ENCODE results near the gene RNU1-3.
"Not testable (repeated sequence)": the region's sequence is repeated elsewhere in the genome, so short reads cannot be mapped to it uniquely, and the experiment has no call there.

The RNU1-3 gene

DNA sequence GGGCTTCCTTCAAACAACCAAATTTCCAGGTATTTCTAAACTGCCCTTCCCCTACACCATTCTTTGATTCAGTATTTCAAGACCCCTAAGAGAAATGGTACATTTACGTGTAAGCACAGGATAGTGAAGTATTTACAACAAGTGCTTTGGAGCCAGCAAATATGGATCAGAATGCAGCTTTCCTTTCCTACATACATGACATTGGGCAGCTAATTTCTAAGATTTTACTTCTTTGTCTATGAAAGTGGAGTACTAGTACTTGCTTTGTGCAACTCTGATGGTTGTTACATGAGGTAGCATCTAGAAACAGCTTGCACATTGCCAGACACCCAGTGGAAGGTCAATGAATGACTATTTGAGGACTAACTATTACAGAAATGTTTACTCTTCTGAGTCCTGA lies 15.2 kb downstream of the RNU1-3 start:
- H3K4me1 Mint-ChIP-seq (ENCODE audit: low read depth); H3K9me3 Mint-ChIP-seq; intact Hi-C loops (cut with micrococcal nuclease); H3K36me3 Mint-ChIP-seq (ENCODE audit: low read depth); H3K4me3 Mint-ChIP-seq; H3K27ac Mint-ChIP-seq: not testable (repeated sequence)
- peaks cover 21% of the 10 kb centered on the region for H3K27me3 Mint-ChIP-seq

DNA sequence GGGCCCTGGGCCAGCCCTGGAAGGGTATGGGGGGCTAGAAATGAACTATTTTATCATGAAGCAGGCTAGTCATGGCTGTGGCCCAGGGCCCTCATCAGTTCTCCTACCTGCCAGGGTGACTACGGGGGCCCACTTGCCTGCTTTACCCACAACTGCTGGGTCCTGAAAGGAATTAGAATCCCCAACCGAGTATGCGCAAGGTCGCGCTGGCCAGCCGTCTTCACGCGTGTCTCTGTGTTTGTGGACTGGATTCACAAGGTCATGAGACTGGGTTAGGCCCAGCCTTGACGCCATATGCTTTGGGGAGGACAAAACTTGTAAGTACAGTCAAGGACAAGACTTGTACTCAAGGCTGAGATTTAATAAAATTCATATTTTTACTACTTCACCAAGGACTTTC lies 16.8 kb downstream of the RNU1-3 start:
- H3K4me1 Mint-ChIP-seq (ENCODE audit: low read depth); H3K9me3 Mint-ChIP-seq; H3K36me3 Mint-ChIP-seq (ENCODE audit: low read depth); intact Hi-C loops (cut with micrococcal nuclease); H3K27ac Mint-ChIP-seq; H3K4me3 Mint-ChIP-seq: not testable (repeated sequence)
- H3K27me3 Mint-ChIP-seq = peaks cover 25% of the 10 kb centered on the region

DNA sequence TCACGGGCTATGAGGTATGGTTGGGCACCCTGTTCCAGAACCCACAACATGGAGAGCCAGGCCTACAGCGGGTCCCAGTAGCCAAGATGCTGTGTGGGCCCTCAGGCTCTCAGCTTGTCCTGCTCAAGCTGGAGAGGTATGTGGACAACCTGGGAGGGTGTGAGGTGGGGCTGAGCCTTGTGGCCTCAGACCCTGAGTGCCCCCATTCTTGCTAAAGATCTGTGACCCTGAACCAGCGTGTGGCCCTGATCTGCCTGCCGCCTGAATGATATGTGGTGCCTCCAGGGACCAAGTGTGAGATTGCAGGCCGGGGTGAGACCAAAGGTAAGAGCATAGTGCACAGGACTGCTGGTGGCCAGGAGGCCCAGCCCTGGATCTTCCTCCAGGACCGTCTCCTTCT lies 17.4 kb downstream of the RNU1-3 start:
- H3K27ac Mint-ChIP-seq; intact Hi-C loops (cut with micrococcal nuclease); H3K36me3 Mint-ChIP-seq (ENCODE audit: low read depth); H3K4me3 Mint-ChIP-seq; H3K4me1 Mint-ChIP-seq (ENCODE audit: low read depth); H3K9me3 Mint-ChIP-seq: not testable (repeated sequence)
- H3K27me3 Mint-ChIP-seq = peaks cover 25% of the 10 kb centered on the region

DNA sequence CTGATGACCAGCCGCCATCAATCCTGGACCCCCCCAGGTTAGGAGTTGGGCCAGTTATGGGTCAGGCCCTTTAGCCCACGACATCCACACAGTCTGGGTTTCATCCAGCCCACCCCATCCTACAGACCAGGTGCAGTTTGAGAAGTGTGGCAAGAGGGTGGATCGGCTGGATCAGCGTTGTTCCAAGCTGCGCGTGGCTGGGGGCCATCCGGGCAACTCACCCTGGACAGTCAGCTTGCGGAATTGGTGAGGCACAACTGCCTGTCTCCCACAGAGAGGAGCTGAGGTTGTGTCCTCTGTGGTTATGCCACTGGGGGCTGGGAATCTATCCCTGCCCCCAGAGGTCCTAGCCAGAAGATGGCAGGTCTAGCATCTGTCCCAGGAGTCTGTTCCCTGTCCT lies 18.0 kb downstream of the RNU1-3 start:
- H3K27ac Mint-ChIP-seq; H3K4me3 Mint-ChIP-seq; H3K9me3 Mint-ChIP-seq; H3K36me3 Mint-ChIP-seq (ENCODE audit: low read depth); H3K4me1 Mint-ChIP-seq (ENCODE audit: low read depth); intact Hi-C loops (cut with micrococcal nuclease): not testable (repeated sequence)
- H3K27me3 Mint-ChIP-seq = peaks cover 25% of the 10 kb centered on the region

DNA sequence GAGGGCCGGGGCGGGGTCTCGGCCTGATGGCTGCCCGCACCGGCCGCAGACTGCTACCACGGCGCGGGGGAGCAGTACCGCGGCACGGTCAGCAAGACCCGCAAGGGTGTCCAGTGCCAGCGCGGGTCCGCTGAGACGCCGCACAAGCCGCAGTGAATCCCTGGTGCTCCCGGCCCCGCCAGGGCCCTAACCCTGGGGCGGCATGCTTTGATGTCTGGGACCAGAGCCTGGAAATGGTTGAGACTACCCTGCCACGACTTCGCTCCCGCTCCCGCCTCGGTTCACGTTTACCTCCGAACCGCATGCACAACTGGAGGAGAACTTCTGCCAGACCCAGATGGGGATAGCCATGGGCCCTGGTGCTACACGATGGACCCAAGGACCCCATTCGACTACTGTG lies 18.5 kb downstream of the RNU1-3 start:
- peaks cover 25% of the 10 kb centered on the region for H3K27me3 Mint-ChIP-seq
- H3K4me3 Mint-ChIP-seq; H3K4me1 Mint-ChIP-seq (ENCODE audit: low read depth); H3K36me3 Mint-ChIP-seq (ENCODE audit: low read depth); intact Hi-C loops (cut with micrococcal nuclease); H3K9me3 Mint-ChIP-seq; H3K27ac Mint-ChIP-seq: not testable (repeated sequence)

DNA sequence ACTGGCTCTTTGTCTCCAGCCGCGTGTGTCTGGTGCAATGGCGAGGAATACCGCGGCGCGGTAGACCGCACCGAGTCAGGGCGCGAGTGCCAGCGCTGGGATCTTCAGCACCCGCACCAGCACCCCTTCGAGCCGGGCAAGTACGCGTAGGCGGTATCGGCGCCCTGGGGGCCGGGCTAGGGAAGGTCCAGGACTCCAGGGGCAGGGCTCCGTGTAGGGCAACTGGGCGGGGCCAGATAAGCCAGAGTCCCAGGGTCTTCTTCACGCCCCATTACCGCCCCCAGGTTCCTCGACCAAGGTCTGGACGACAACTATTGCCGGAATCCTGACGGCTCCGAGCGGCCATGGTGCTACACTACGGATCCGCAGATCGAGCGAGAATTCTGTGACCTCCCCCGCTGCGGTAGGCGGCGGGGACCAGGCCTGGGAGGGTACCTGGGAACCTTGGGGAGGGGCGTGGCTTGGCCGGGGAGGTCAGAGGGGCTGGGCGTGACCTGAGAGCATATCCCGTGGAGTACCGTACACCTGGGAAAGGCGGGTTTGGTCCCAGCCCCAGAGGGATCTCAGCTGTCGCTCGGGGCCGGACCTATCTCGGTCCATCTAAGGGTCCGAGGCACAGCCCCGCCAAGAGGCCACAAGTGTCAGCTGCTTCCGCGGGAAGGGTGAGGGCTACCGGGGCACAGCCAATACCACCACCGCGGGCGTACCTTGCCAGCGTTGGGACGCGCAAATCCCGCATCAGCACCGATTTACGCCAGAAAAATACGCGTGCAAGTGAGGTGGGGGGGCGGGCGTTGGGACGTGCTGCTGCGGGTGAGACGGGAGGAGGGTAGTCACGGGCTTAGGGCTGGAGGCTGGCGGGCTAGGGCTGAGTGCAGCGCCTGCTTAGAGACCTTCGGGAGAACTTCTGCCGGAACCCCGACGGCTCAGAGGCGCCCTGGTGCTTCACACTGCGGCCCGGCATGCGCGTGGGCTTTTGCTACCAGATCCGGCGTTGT lies 19.3 kb downstream of the RNU1-3 start:
- H3K4me3 Mint-ChIP-seq; H3K36me3 Mint-ChIP-seq (ENCODE audit: low read depth); intact Hi-C loops (cut with micrococcal nuclease); H3K4me1 Mint-ChIP-seq (ENCODE audit: low read depth); H3K27ac Mint-ChIP-seq; H3K9me3 Mint-ChIP-seq: not testable (repeated sequence)
- peaks cover 25% of the 10 kb centered on the region for H3K27me3 Mint-ChIP-seq

DNA sequence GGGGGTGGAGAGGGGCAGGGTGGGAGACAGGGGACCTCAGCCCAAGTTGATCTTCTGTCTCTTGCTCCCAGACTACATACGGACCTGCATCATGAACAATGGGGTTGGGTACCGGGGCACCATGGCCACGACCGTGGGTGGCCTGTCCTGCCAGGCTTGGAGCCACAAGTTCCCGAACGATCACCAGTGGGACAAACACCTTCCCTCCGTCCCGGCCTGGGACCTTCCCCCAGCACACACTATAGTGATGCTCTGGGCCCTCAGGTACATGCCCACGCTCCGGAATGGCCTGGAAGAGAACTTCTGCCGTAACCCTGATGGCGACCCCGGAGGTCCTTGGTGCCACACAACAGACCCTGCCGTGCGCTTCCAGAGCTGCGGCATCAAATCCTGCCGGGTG lies 20.0 kb downstream of the RNU1-3 start:
- H3K4me1 Mint-ChIP-seq (ENCODE audit: low read depth); H3K9me3 Mint-ChIP-seq; H3K4me3 Mint-ChIP-seq; H3K27ac Mint-ChIP-seq; intact Hi-C loops (cut with micrococcal nuclease); H3K36me3 Mint-ChIP-seq (ENCODE audit: low read depth): not testable (repeated sequence)
- peaks cover 24% of the 10 kb centered on the region for H3K27me3 Mint-ChIP-seq

- H3K36me3 Mint-ChIP-seq (ENCODE audit: low read depth); H3K4me3 Mint-ChIP-seq; H3K4me1 Mint-ChIP-seq (ENCODE audit: low read depth); intact Hi-C loops (cut with micrococcal nuclease); H3K27ac Mint-ChIP-seq; H3K9me3 Mint-ChIP-seq: not testable (repeated sequence)
- H3K27me3 Mint-ChIP-seq = peaks cover 24% of the 10 kb centered on the region
These were observed 20.6 kb downstream of the RNU1-3 start for GRCh38 chr1:16646061-16646664.

DNA sequence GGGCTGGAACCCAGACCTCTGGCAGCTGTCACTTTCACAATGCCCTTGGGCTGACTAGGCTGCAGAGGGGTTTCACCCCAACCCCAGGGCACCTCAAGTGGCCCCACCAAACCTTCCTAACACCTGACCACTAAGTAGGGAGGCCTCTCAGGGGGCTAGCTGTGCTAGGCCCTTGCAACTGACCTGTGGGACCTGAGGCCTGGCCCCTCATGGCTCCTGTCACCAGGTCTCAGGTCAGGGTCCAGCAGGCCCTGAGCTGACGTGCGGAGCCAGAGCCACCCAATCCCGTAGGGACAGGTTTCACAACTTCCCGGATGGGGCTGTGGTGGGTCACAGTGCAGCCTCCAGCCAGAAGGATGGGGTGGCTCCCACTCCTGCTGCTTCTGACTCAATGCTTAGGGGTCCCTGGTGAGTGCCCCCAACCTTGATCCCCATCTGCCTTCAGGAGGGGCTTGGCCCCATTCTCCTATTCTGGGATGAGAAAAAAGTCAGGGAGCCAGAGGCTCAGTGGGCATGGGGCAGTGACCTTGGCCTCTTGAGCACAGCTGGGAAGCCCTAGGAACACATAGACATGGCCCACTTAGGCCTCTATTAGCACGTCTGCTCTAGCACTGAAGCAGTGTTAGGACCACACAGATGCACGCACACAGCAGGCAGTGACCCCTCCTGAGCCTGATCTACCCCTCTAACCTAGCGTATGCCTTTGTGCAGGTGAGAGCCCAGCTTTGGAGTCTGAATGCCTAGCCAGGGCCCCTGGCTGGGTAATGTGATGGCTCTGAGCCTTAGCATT lies 21.3 kb downstream of the RNU1-3 start:
- H3K27ac Mint-ChIP-seq; H3K4me1 Mint-ChIP-seq (ENCODE audit: low read depth); H3K9me3 Mint-ChIP-seq; H3K4me3 Mint-ChIP-seq; H3K36me3 Mint-ChIP-seq (ENCODE audit: low read depth): not testable (repeated sequence)
- peaks cover 24% of the 10 kb centered on the region for H3K27me3 Mint-ChIP-seq
- intact Hi-C loops (cut with micrococcal nuclease) = loop anchor here (2.0 kb wide), 1 partner anchor 21 kb away; no protein-coding TSS in a partner anchor

GRCh38 chr1:16644482-16645270 lies 22.1 kb downstream of the RNU1-3 start:
- not testable (repeated sequence) for H3K27ac Mint-ChIP-seq; H3K4me1 Mint-ChIP-seq (ENCODE audit: low read depth); H3K4me3 Mint-ChIP-seq; H3K36me3 Mint-ChIP-seq (ENCODE audit: low read depth); H3K9me3 Mint-ChIP-seq
- intact Hi-C loops (cut with micrococcal nuclease) = loop anchor here (2.0 kb wide), 1 partner anchor 20 kb away; no protein-coding TSS in a partner anchor
- H3K27me3 Mint-ChIP-seq = peaks cover 24% of the 10 kb centered on the region

- no peaks in the 10 kb centered on the region for H3K36me3 Mint-ChIP-seq (ENCODE audit: low read depth)
- intact Hi-C loops (cut with micrococcal nuclease) = loop anchor here (2.0 kb wide), 1 partner anchor 19 kb away; no protein-coding TSS in a partner anchor
- H3K27ac Mint-ChIP-seq = no peak overlapping the region
- H3K27me3 Mint-ChIP-seq = peaks cover 19% of the 10 kb centered on the region
- H3K4me3 Mint-ChIP-seq = no peak overlapping the region
- no peaks in the 10 kb centered on the region for H3K9me3 Mint-ChIP-seq
- no peaks in the 10 kb centered on the region for H3K4me1 Mint-ChIP-seq (ENCODE audit: low read depth)
These were observed 22.6 kb downstream of the RNU1-3 start for GRCh38 chr1:16644193-16644481.

DNA sequence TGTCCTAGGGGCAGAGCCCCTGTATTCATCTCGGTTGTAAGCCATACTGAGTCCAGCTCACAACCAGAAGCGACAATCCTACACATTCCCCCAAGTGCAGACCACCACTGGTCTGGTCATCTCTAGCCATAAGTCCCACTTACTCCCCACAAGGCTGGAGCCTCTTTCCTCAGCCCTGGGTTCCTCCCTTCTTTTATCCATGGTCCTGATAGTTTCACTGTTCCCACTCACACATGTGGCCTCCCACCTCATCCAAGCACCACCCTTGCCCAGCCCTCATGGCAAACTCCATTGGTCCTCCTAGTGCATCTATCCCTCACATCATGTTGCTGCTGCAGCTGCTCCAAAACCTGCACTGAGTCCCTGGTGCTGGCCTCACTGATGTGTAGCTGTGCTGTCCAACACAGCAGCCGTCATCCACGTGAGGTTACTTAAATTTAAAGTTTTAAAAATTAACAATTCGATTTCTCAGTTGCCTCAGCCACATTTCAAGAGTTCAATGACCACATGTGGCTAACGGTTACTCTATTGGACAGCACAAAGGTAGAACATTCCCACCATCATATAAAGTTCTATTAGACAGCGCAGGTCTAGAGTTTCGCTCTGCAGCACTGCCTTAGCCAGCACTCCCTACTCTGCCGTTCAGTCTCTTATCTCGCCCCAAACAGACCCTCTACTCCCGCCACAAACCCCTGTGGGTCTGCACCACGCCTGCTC lies 23.1 kb downstream of the RNU1-3 start:
- H3K27me3 Mint-ChIP-seq = peaks cover 15% of the 10 kb centered on the region
- H3K36me3 Mint-ChIP-seq (ENCODE audit: low read depth); H3K4me3 Mint-ChIP-seq; H3K4me1 Mint-ChIP-seq (ENCODE audit: low read depth); H3K27ac Mint-ChIP-seq; H3K9me3 Mint-ChIP-seq: not testable (repeated sequence)
- intact Hi-C loops (cut with micrococcal nuclease) = loop anchor here (2.0 kb wide), 1 partner anchor 19 kb away; no protein-coding TSS in a partner anchor

GRCh38 chr1:16643001-16643411 lies 23.7 kb downstream of the RNU1-3 start:
- H3K9me3 Mint-ChIP-seq; H3K27me3 Mint-ChIP-seq; intact Hi-C loops (cut with micrococcal nuclease); H3K4me1 Mint-ChIP-seq (ENCODE audit: low read depth); H3K27ac Mint-ChIP-seq; H3K36me3 Mint-ChIP-seq (ENCODE audit: low read depth); H3K4me3 Mint-ChIP-seq: not testable (repeated sequence)

All from dendritic cell treated with granulocyte-macrophage colony-stimulating factor and Interleukin-4, amounts not matched to agents 40 ng/mL and 50 ng/mL, for 4 days (primary cell).